ENCODE results near the gene ZBTB20. TPM values are rescaled to one million over a fixed set of nuclear protein-coding genes. Genes with fewer than 3 reads are reported as not detected.
"Not testable (repeated sequence)": the region's sequence is repeated elsewhere in the genome, so short reads cannot be mapped to it uniquely, and the experiment has no call there.

ZBTB20 gene
- total and polyA plus RNA-seq, 7 donors: under 0.01 to 113 (median 58.6) TPM

GRCh38 chr3:114685161-114685560 lies 461.9 kb downstream of the ZBTB20 start:
- H3K4me3 ChIP-seq: no peak overlapping the region

DNA sequence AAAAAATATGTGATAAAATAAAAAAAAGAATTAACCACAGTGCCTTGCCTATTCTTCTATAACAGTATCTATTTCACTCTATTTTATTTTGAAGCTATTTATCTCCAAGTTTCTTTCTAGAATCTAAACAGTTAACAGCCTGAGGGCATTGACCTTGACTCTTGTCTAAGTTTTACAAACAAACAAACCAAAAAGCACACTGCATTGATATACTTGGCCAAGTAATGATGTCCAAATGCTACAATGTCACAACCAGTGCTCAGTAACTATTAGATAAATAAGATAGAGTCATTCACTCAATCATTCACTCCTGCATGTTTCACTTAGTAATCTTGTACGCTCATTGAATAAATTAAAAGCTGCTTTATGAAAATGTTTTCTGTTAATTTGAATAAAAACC lies 466.8 kb downstream of the ZBTB20 start:
- H3K27me3 ChIP-seq: no peaks in the 10 kb centered on the region
- DNase-seq: no peak
- H3K27ac ChIP-seq: no peak overlapping the region
- H3K4me1 ChIP-seq: no peaks in the 10 kb centered on the region
- no peaks in the 10 kb centered on the region for H3K9me3 ChIP-seq
- 95 to 100% methylated on average over 1 of the region's 1 CpG for WGBS, 2 donors
- H3K36me3 ChIP-seq: no peaks in the 10 kb centered on the region
- no peak for TF ChIP-seq EP300 (IDR thresholded peaks at IDR 0.05)
- TF ChIP-seq POLR2A (IDR thresholded peaks at IDR 0.05): no peak
- TF ChIP-seq POLR2AphosphoS5 (IDR thresholded peaks at IDR 0.05): no peak
- no peak for TF ChIP-seq CTCF (IDR thresholded peaks at IDR 0.05)
- no peak overlapping the region for H3K4me3 ChIP-seq
- intact Hi-C loops (cut with DNase I): no loop called here

More at GRCh38 chr3:114685161-114685560, 461.9 kb downstream of the ZBTB20 start:
- Histone ChIP-seq H3K9me3 (no peaks in the 10 kb centered on the region), H3K36me3 (no peaks in the 10 kb centered on the region), H3K27me3 (no peaks in the 10 kb centered on the region), H3K27ac (no peak overlapping the region), H3K4me1 (no peaks in the 10 kb centered on the region)
- WGBS, 2 donors: 85 to 89% methylated on average over 4 of the region's 4 CpGs
- no peak for DNase-seq
- TF ChIP-seq POLR2A (IDR thresholded peaks at IDR 0.05): no peak
- no peak for TF ChIP-seq POLR2AphosphoS5 (IDR thresholded peaks at IDR 0.05)
- TF ChIP-seq CTCF (IDR thresholded peaks at IDR 0.05): no peak
- no peak for TF ChIP-seq EP300 (IDR thresholded peaks at IDR 0.05)
- intact Hi-C loops (cut with DNase I): no loop called here

- H3K27ac ChIP-seq; intact Hi-C loops (cut with DNase I); DNase-seq; H3K9me3 ChIP-seq; H3K27me3 ChIP-seq; H3K4me3 ChIP-seq; H3K4me1 ChIP-seq; H3K36me3 ChIP-seq: not testable (repeated sequence)
- 96% methylated on average over 3 of the region's 3 CpGs for WGBS, 2 donors
These were observed 467.3 kb downstream of the ZBTB20 start for GRCh38 chr3:114679773-114680172.

DNA sequence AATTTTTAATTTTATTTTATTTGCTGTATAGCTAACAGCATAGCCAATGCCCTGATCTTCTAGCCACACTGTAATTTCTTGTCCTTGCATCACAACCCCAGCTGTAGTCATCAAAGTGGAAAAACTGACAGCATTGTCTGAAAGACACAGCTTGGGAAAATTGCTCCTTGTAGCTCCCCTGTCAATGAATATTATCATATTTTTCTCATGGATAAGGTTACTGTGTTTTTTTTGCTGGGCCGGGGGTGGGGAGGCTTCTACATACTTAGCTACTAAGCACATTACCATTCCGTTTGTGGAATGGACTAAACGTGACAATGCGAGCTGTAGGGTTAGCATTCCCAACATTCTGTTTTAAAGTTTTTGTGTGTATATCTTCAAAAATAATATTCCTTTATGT lies 472.0 kb downstream of the ZBTB20 start:
- Histone ChIP-seq H3K27ac (no peak overlapping the region), H3K36me3 (no peaks in the 10 kb centered on the region), H3K27me3 (no peaks in the 10 kb centered on the region), H3K9me3 (no peaks in the 10 kb centered on the region), H3K4me3 (no peak overlapping the region), H3K4me1 (peaks cover 0 to 10% (median under 1%) of the 10 kb centered on the region in 4 donors)
- WGBS, 2 donors: 95% methylated on average over 4 of the region's 4 CpGs
- DNase-seq: no peak
- intact Hi-C loops (cut with DNase I): no loop called here
- TF ChIP-seq CTCF (IDR thresholded peaks at IDR 0.05) (no peak), EP300 (IDR thresholded peaks at IDR 0.05) (no peak), POLR2AphosphoS5 (IDR thresholded peaks at IDR 0.05) (no peak), POLR2A (IDR thresholded peaks at IDR 0.05) (no peak)

- DNase-seq: no peak
- H3K27ac ChIP-seq: no peak overlapping the region
- no peaks in the 10 kb centered on the region for H3K27me3 ChIP-seq
- 85% methylated on average over 2 of the region's 2 CpGs for WGBS, 2 donors
- intact Hi-C loops (cut with DNase I): no loop called here
- TF ChIP-seq EP300 (IDR thresholded peaks at IDR 0.05) (no peak), POLR2AphosphoS5 (IDR thresholded peaks at IDR 0.05) (no peak), CTCF (IDR thresholded peaks at IDR 0.05) (no peak), POLR2A (IDR thresholded peaks at IDR 0.05) (no peak)
- no peaks in the 10 kb centered on the region for H3K36me3 ChIP-seq
- H3K4me1 ChIP-seq: peaks cover 0 to 18% (median 4%) of the 10 kb centered on the region in 4 donors
- no peaks in the 10 kb centered on the region for H3K9me3 ChIP-seq
- H3K4me3 ChIP-seq: no peak overlapping the region
These were observed 473.1 kb downstream of the ZBTB20 start for GRCh38 chr3:114674036-114674435.
